ENCODE measurements around the gene METTL23.

Gene METTL23

DNA sequence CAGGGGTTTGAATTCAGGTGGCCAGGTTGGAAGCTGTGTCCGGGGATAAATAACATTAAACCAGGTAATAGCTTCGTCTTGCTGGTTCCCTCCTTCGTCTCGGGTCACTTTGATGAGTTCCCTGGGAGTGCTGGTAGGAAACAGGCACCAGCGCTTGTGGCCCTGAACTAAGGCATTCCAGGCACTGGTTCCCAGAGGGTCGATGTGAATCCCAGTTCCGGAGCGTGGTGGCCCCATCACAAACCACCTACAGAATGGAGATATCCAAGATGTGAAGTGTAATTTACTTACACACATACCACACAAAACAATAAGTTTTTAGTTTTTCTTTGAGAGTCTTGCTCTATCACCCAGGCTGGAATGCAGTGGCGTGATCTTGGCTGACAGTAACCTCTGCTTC, 2.8 kb upstream of the METTL23 start:
- H3K9ac ChIP-seq (ENCODE audit: low read length): no peak overlapping the region
- TF ChIP-seq EZH2 (IDR thresholded peaks at IDR 0.05; ENCODE audit: borderline replicate concordance, low read length): no peak
- TF ChIP-seq, protein P1, sequence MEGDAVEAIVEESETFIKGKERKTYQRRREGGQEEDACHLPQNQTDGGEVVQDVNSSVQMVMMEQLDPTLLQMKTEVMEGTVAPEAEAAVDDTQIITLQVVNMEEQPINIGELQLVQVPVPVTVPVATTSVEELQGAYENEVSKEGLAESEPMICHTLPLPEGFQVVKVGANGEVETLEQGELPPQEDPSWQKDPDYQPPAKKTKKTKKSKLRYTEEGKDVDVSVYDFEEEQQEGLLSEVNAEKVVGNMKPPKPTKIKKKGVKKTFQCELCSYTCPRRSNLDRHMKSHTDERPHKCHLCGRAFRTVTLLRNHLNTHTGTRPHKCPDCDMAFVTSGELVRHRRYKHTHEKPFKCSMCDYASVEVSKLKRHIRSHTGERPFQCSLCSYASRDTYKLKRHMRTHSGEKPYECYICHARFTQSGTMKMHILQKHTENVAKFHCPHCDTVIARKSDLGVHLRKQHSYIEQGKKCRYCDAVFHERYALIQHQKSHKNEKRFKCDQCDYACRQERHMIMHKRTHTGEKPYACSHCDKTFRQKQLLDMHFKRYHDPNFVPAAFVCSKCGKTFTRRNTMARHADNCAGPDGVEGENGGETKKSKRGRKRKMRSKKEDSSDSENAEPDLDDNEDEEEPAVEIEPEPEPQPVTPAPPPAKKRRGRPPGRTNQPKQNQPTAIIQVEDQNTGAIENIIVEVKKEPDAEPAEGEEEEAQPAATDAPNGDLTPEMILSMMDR (IDR thresholded peaks at IDR 0.05; ENCODE audit: low read length): no peak
- H3K9me3 ChIP-seq (ENCODE audit: low read length): no peaks in the 10 kb centered on the region
- H3K4me2 ChIP-seq (ENCODE audit: low read length): no peak overlapping the region
- H3F3A ChIP-seq (ENCODE audit: insufficient read depth, low read length): no peaks in the 10 kb centered on the region
- H3K27ac ChIP-seq (ENCODE audit: low read depth, low read length, poor library complexity, severe bottlenecking): no peak overlapping the region
- H2AFZ ChIP-seq (ENCODE audit: low read length): no peak overlapping the region
- peaks cover 63% of the 10 kb centered on the region for H3K36me3 ChIP-seq (ENCODE audit: insufficient read depth, low read length)
- H3K9me2 ChIP-seq (ENCODE audit: low read depth, low read length): no peaks in the 10 kb centered on the region
- no peak overlapping the region for H3K4me3 ChIP-seq (ENCODE audit: low read depth, low read length, poor library complexity, severe bottlenecking)
- H4K20me1 ChIP-seq (ENCODE audit: insufficient read depth, low read length): no peaks in the 10 kb centered on the region
- peaks cover 13% of the 10 kb centered on the region for H3K79me2 ChIP-seq (ENCODE audit: insufficient read depth, low read length)
- H3K27me3 ChIP-seq (ENCODE audit: insufficient read depth, low read length): no peaks in the 10 kb centered on the region
- peaks cover 26% of the 10 kb centered on the region for H3K4me1 ChIP-seq (ENCODE audit: insufficient read depth, low read length, severe bottlenecking)

GRCh38 chr17:76725580-76726230, 934 bp upstream of the METTL23 start:
- H3K9me2 ChIP-seq (ENCODE audit: low read depth, low read length): no peaks in the 10 kb centered on the region
- peaks cover 13% of the 10 kb centered on the region for H3K79me2 ChIP-seq (ENCODE audit: insufficient read depth, low read length)
- H3K4me2 ChIP-seq (ENCODE audit: low read length): peak overlapping the region; percentile 94
- H3K27ac ChIP-seq (ENCODE audit: low read depth, low read length, poor library complexity, severe bottlenecking): peak overlapping the region; percentile 92
- TF ChIP-seq, protein P1 (IDR thresholded peaks at IDR 0.05; ENCODE audit: low read length): no peak
- no peak for TF ChIP-seq EZH2 (IDR thresholded peaks at IDR 0.05; ENCODE audit: borderline replicate concordance, low read length)
- no peaks in the 10 kb centered on the region; the same call in 1 of the 2 replicates for H3F3A ChIP-seq (ENCODE audit: insufficient read depth, low read length)
- H3K4me1 ChIP-seq (ENCODE audit: insufficient read depth, low read length, severe bottlenecking): peaks cover 35% of the 10 kb centered on the region
- no peak overlapping the region for H2AFZ ChIP-seq (ENCODE audit: low read length)
- peaks cover 58% of the 10 kb centered on the region for H3K36me3 ChIP-seq (ENCODE audit: insufficient read depth, low read length)
- H3K27me3 ChIP-seq (ENCODE audit: insufficient read depth, low read length): no peaks in the 10 kb centered on the region
- no peaks in the 10 kb centered on the region for H3K9me3 ChIP-seq (ENCODE audit: low read length)
- H4K20me1 ChIP-seq (ENCODE audit: insufficient read depth, low read length): no peaks in the 10 kb centered on the region
- peak overlapping the region; percentile 97 for H3K9ac ChIP-seq (ENCODE audit: low read length)
- H3K4me3 ChIP-seq (ENCODE audit: low read depth, low read length, poor library complexity, severe bottlenecking): peak overlapping the region; percentile 93

GRCh38 chr17:76726231-76726775, 336 bp upstream of the METTL23 start, which contains the start of gene JMJD6:
TSS of gene JMJD6 (minus strand) at chr17:76726606. CDS start at chr17:76726475, 131 bp downstream.
- no peaks in the 10 kb centered on the region for H3K9me2 ChIP-seq (ENCODE audit: low read depth, low read length)
- no peaks in the 10 kb centered on the region for H4K20me1 ChIP-seq (ENCODE audit: insufficient read depth, low read length)
- peak within 1 kb of the TSS; percentile 92 for H3K27ac ChIP-seq (ENCODE audit: low read depth, low read length, poor library complexity, severe bottlenecking)
- H2AFZ ChIP-seq (ENCODE audit: low read length): no peak within 1 kb of the TSS
- H3K9me3 ChIP-seq (ENCODE audit: low read length): no peaks in the 10 kb centered on the region
- peaks cover 13% of the 10 kb centered on the region for H3K79me2 ChIP-seq (ENCODE audit: insufficient read depth, low read length)
- H3K4me2 ChIP-seq (ENCODE audit: low read length): peak within 1 kb of the TSS; percentile 94
- H3K4me1 ChIP-seq (ENCODE audit: insufficient read depth, low read length, severe bottlenecking): peaks cover 35% of the 10 kb centered on the region
- H3K27me3 ChIP-seq (ENCODE audit: insufficient read depth, low read length): no peaks in the 10 kb centered on the region
- peak within 1 kb of the TSS; percentile 99 for H3K9ac ChIP-seq (ENCODE audit: low read length)
- H3K4me3 ChIP-seq (ENCODE audit: low read depth, low read length, poor library complexity, severe bottlenecking): peak within 1 kb of the TSS; percentile 93
- peaks cover under 1% of the 10 kb centered on the region; the same call in 1 of the 2 replicates for H3F3A ChIP-seq (ENCODE audit: insufficient read depth, low read length)
- TF ChIP-seq EZH2 (IDR thresholded peaks at IDR 0.05; ENCODE audit: borderline replicate concordance, low read length): no peak
- TF ChIP-seq, protein P1 (IDR thresholded peaks at IDR 0.05; ENCODE audit: low read length): no peak
- peaks cover 56% of the 10 kb centered on the region for H3K36me3 ChIP-seq (ENCODE audit: insufficient read depth, low read length)
